Measurements from ENCODE around the gene LITAF.

DNA sequence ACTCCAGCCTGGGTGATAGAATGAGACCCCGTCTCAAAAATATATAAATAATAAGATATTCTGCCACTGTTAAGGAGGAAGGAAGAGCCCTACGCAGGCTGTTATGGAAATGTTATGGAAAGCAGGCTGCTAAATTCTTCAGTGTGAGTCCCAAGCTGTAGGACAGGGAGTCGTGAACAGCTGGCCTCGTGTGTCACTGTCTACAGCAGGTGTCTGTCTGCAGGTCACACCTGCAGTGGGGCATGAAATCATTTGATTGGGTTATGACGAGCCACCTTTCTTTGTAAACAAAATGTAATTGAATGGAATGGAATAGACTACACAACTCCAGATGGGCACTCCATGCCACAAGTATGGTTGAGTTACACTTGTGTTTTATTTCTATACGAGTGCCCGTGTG, 15.6 kb upstream of the LITAF start:
- TF ChIP-seq, protein P1, sequence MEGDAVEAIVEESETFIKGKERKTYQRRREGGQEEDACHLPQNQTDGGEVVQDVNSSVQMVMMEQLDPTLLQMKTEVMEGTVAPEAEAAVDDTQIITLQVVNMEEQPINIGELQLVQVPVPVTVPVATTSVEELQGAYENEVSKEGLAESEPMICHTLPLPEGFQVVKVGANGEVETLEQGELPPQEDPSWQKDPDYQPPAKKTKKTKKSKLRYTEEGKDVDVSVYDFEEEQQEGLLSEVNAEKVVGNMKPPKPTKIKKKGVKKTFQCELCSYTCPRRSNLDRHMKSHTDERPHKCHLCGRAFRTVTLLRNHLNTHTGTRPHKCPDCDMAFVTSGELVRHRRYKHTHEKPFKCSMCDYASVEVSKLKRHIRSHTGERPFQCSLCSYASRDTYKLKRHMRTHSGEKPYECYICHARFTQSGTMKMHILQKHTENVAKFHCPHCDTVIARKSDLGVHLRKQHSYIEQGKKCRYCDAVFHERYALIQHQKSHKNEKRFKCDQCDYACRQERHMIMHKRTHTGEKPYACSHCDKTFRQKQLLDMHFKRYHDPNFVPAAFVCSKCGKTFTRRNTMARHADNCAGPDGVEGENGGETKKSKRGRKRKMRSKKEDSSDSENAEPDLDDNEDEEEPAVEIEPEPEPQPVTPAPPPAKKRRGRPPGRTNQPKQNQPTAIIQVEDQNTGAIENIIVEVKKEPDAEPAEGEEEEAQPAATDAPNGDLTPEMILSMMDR (IDR thresholded peaks at IDR 0.05; ENCODE audit: borderline replicate concordance, extremely low read depth, low read length, poor library complexity, severe bottlenecking) = no peak
- TF ChIP-seq EZH2 (IDR thresholded peaks at IDR 0.05; ENCODE audit: borderline replicate concordance, low read depth, low read length, severe bottlenecking) = no peak

Data from DND-41 (cell line).